Lung (tissue), 12 donors: Measurements from ENCODE around the gene TANC1. TPM values are rescaled to one million over a fixed set of nuclear protein-coding genes. Genes with fewer than 3 reads are reported as not detected.

Experiments
- ATAC-seq: fragments of 200-7000 bp; cut with Tn5 transposase; one replicate; pipeline ENCODE4 v1.9.1; 2020; ENCODE audit warnings: moderate number of reproducible peaks; ENCODE audit not compliant: insufficient read depth, low FRiP score
- DNase-seq, 3 donors: peaks; one replicate each; pipeline ENCODE4 v3.0.0-alpha.2; 2013 to 2017
- H3K27ac ChIP-seq, 2 donors: one replicate each; pipeline ENCODE4 v1.5.1; 2013; ENCODE audit warnings: mild to moderate bottlenecking in 2 of 2, moderate library complexity in 2 of 2, control low read depth in 1 of 2, inconsistent platforms in 1 of 2, low read depth in 1 of 2, low read length in 1 of 2
- H3K27me3 ChIP-seq, 3 donors: one replicate each; pipeline ENCODE4 v1.5.1; 2013; ENCODE audit warnings: low read length in 2 of 3; ENCODE audit not compliant: control insufficient read depth in 3 of 3, insufficient read depth in 3 of 3
- H3K36me3 ChIP-seq, 4 donors: one replicate each; pipeline ENCODE4 v1.5.1; 2013; ENCODE audit warnings: low read length in 4 of 4, mild to moderate bottlenecking in 1 of 4, moderate library complexity in 1 of 4; ENCODE audit not compliant: control insufficient read depth in 4 of 4, insufficient read depth in 4 of 4
- H3K4me1 ChIP-seq, 5 donors: one replicate each; pipeline ENCODE4 v1.5.1; 2013; ENCODE audit warnings: low read length in 5 of 5, mild to moderate bottlenecking in 2 of 5, moderate library complexity in 1 of 5; ENCODE audit not compliant: control insufficient read depth in 5 of 5, insufficient read depth in 5 of 5
- H3K4me3 ChIP-seq: one replicate; pipeline ENCODE4 v1.5.1; 2013; ENCODE audit warnings: mild to moderate bottlenecking, control low read depth, moderate library complexity
- H3K9ac ChIP-seq, 2 donors: one replicate each; pipeline ENCODE4 v1.5.1; 2013; ENCODE audit warnings: low read length in 2 of 2, control low read depth in 1 of 2; ENCODE audit not compliant: insufficient read depth in 1 of 2
- H3K9me3 ChIP-seq, 4 donors: one replicate each; pipeline ENCODE4 v1.5.1; 2013; ENCODE audit warnings: low read length in 3 of 4, mild to moderate bottlenecking in 1 of 4, moderate library complexity in 1 of 4; ENCODE audit not compliant: control insufficient read depth in 4 of 4, insufficient read depth in 3 of 4
- CTCF ChIP-seq: IDR thresholded peaks from 2 replicates; pipeline ENCODE4 v1.5.1; 2012; ENCODE audit warnings: mild to moderate bottlenecking; ENCODE audit errors: control extremely low read depth, extremely low read depth
- WGBS, 2 donors: extraction: QIAGEN DNeasy Blood & Tissue Kit; methylation state at CpG; one replicate each; pipeline ENCODE4 v1.1.7; 2013; 5-methylcytosine and 5-hydroxymethylcytosine counted together
- polyA plus RNA-seq, 2 donors: library from polyadenylated mRNA; stranded (reverse); fragments of 200-250 nt; gene quantifications; one replicate each; pipeline ENCODE4 v1.2.1, GENCODE V29; 2013
- total RNA-seq, 2 donors: library from RNA; depleted of rRNA in 1 of 2; stranded (reverse); fragments of >200 nt in 1 of 2; gene quantifications; one replicate each; pipeline ENCODE4 v1.2.1, GENCODE V29; 2014 to 2021
- donor health status: control.
- donor health status: control.
- donor health status: Bipolar disorder and iron deficiency.
- donor health status: healthy.
- donor health status: DM: yes; HTN: yes; CAD: no.

The TANC1 gene
- total and polyA plus RNA-seq, 4 donors, result 14.3 to 99.5 (median 37.3) TPM

GRCh38 chr2:159045545-159046454, 77.4 kb downstream of the TANC1 start:
- Histone ChIP-seq H3K27me3 (no peaks in the 10 kb centered on the region), H3K9me3 (peaks cover 0 to 4% (median 0%) of the 10 kb centered on the region in 4 donors), H3K36me3 (peaks cover 0 to 14% (median 4%) of the 10 kb centered on the region in 4 donors), H3K27ac (peak overlapping the region; percentile 34 to 58), H3K4me3 (no peak overlapping the region), H3K4me1 (peaks cover 6 to 38% (median 15%) of the 10 kb centered on the region in 5 donors), H3K9ac (peak overlapping the region in 1 of 2 donors; percentile 36)
- peak in 1 of 3 donors; percentile 24 for DNase-seq
- no peak for ATAC-seq
- 53 to 60% methylated on average over 11 of the region's 11 CpGs for WGBS, 2 donors
- no peak for TF ChIP-seq CTCF

DNA sequence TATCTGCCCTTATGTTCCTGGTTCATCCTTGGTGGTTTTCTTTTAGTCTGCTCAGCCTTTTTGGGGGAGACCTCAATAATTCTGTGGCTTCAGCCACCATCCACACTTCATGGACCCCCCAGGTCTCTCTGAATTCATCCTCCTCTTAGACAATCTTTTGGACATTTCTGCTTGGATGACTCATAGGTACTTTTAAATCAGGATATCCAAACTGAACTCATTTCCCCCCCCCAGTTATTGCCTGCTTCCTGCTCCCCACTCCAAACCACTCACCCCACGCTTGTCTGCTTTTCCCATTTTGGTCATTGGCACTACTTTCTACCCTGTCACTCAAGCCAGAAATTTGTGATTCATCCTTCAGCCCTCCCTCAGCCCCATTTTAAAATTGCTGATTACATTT, 78.5 kb downstream of the TANC1 start:
- Histone ChIP-seq H3K27ac (peak overlapping the region in 1 of 2 donors; percentile 34), H3K9me3 (no peaks in the 10 kb centered on the region), H3K27me3 (no peaks in the 10 kb centered on the region), H3K4me1 (peaks cover 16 to 46% (median 19%) of the 10 kb centered on the region in 5 donors), H3K4me3 (no peak overlapping the region), H3K9ac (no peak overlapping the region), H3K36me3 (peaks cover 0 to 7% (median 0%) of the 10 kb centered on the region in 4 donors)
- 12 to 25% methylated on average over 1 of the region's 1 CpG for WGBS, 2 donors
- ATAC-seq, result peak; percentile 56
- DNase-seq, result no peak
- TF ChIP-seq CTCF, result no peak

GRCh38 chr2:159050426-159050825, 82.0 kb downstream of the TANC1 start:
- no peak overlapping the region for H3K4me3 ChIP-seq
- H3K9me3 ChIP-seq, result no peaks in the 10 kb centered on the region
- no peaks in the 10 kb centered on the region for H3K27me3 ChIP-seq
- no peak for ATAC-seq
- H3K27ac ChIP-seq, result no peak overlapping the region
- no peaks in the 10 kb centered on the region for H3K36me3 ChIP-seq
- TF ChIP-seq CTCF, result no peak
- peaks cover 17 to 48% (median 34%) of the 10 kb centered on the region in 5 donors for H3K4me1 ChIP-seq
- no peak overlapping the region for H3K9ac ChIP-seq
- 97 to 100% methylated on average over 1 of the region's 1 CpG for WGBS, 2 donors
- DNase-seq, result no peak
